ENCODE results near the gene EIF4E3.

- TF ChIP-seq, protein P1, sequence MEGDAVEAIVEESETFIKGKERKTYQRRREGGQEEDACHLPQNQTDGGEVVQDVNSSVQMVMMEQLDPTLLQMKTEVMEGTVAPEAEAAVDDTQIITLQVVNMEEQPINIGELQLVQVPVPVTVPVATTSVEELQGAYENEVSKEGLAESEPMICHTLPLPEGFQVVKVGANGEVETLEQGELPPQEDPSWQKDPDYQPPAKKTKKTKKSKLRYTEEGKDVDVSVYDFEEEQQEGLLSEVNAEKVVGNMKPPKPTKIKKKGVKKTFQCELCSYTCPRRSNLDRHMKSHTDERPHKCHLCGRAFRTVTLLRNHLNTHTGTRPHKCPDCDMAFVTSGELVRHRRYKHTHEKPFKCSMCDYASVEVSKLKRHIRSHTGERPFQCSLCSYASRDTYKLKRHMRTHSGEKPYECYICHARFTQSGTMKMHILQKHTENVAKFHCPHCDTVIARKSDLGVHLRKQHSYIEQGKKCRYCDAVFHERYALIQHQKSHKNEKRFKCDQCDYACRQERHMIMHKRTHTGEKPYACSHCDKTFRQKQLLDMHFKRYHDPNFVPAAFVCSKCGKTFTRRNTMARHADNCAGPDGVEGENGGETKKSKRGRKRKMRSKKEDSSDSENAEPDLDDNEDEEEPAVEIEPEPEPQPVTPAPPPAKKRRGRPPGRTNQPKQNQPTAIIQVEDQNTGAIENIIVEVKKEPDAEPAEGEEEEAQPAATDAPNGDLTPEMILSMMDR (IDR thresholded peaks at IDR 0.05): no peak
- TF ChIP-seq REST (IDR thresholded peaks at IDR 0.05; ENCODE audit: low read depth, low read length) (no peak), EZH2phosphoT487 (IDR thresholded peaks at IDR 0.05; ENCODE audit: borderline replicate concordance, low read depth) (no peak), EP300 (IDR thresholded peaks at IDR 0.05; ENCODE audit: borderline replicate concordance in 1 of 2, low read depth in 1 of 2, low read length in 1 of 2) (no peak)
These were observed 65.2 kb downstream of the EIF4E3 start for GRCh38 chr3:71659864-71660591.

All from SK-N-SH (cell line).